GM21360 (cell line): Measurements from ENCODE around the gene TUBGCP2.

ENCODE experiments used
- ATAC-seq: cut with Tn5 transposase; IDR thresholded peaks from one replicate; pipeline ENCODE4 v1.9.1; 2021; ENCODE audit warnings: mild to moderate bottlenecking, moderate library complexity; ENCODE audit not compliant: unreplicated experiment

The TUBGCP2 gene

GRCh38 chr10:133308421-133309099, at the start of gene TUBGCP2, which contains the start of gene ZNF511:
Gene TUBGCP2, minus strand, starts transcription at chr10:133308872. Its CDS starts 5,931 bp downstream, at chr10:133302941.
Gene ZNF511, plus strand, starts transcription at chr10:133308914. Its CDS starts 30 bp downstream, at chr10:133308944.
- peak; percentile 60 for ATAC-seq

GRCh38 chr10:133357285-133358161, 48.9 kb upstream of the TUBGCP2 start, which contains the start of gene FUOM:
Gene FUOM, minus strand, starts transcription at chr10:133358019. Its CDS starts 12 bp downstream, at chr10:133358007.
- peak; percentile 64 for ATAC-seq

GRCh38 chr10:133356549-133357284, 48.0 kb upstream of the TUBGCP2 start:
- ATAC-seq: no peak

GRCh38 chr10:133355991-133356390, 47.3 kb upstream of the TUBGCP2 start:
- ATAC-seq: no peak

- ATAC-seq: no peak
Measured at GRCh38 chr10:133355266-133355665, 46.6 kb upstream of the TUBGCP2 start.

- ATAC-seq: no peak
Measured at GRCh38 chr10:133354672-133355240, 46.1 kb upstream of the TUBGCP2 start.

- ATAC-seq: no peak
Measured at GRCh38 chr10:133353988-133354605, 45.4 kb upstream of the TUBGCP2 start.

- no peak for ATAC-seq
Measured at GRCh38 chr10:133353202-133353959, 44.7 kb upstream of the TUBGCP2 start.

- no peak for ATAC-seq
Measured at GRCh38 chr10:133351408-133352318, 43.0 kb upstream of the TUBGCP2 start.

GRCh38 chr10:133350950-133351329, 42.3 kb upstream of the TUBGCP2 start:
- no peak for ATAC-seq

GRCh38 chr10:133350283-133350949, 41.7 kb upstream of the TUBGCP2 start:
- ATAC-seq: no peak

- ATAC-seq: no peak
Measured at GRCh38 chr10:133349577-133350011, 40.9 kb upstream of the TUBGCP2 start.

GRCh38 chr10:133349160-133349568, 40.5 kb upstream of the TUBGCP2 start:
- ATAC-seq: no peak

GRCh38 chr10:133347710-133348517, 39.2 kb upstream of the TUBGCP2 start:
- ATAC-seq: no peak

- ATAC-seq: no peak
Measured at GRCh38 chr10:133346413-133346812, 37.7 kb upstream of the TUBGCP2 start.

GRCh38 chr10:133344236-133344635, 35.6 kb upstream of the TUBGCP2 start:
- ATAC-seq: no peak

GRCh38 chr10:133343558-133343957, 34.9 kb upstream of the TUBGCP2 start:
- no peak for ATAC-seq
